ENCODE results near the gene TMEM272. TPM values are rescaled to one million over a fixed set of nuclear protein-coding genes. Genes with fewer than 3 reads are reported as not detected.

The TMEM272 gene
- total and polyA plus RNA-seq, 2 of the 4 experiments (the other 2 are of a cell fraction) = not detected

DNA sequence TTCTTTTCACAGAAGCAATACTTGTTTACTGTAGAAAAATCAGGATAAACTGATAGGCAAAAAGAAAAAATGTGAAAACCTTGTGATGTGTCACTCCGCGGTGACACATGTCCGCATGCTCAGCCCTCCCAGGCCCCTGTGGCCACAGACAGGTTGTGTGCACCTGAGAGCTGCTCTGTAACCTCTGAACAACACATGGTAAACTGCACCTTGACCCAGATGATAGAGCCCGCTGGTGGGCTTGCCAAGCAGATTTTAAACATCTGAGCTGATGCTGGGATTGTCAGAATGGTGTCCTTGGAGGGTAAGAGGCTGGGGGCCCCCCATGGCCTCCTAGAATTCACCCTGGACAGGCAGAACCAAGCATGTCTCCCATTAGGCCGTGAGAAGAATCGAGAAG lies 74.8 kb downstream of the TMEM272 start:
- H4K20me1 ChIP-seq (ENCODE audit: insufficient read depth, low read length) = no peaks in the 10 kb centered on the region; the same call in 1 of the 2 replicates
- H2AK5ac ChIP-seq (ENCODE audit: low read depth, low read length) = no peak overlapping the region
- ATAC-seq (ENCODE audit: low read depth) = no peak
- in situ Hi-C loops (cut with MboI; ENCODE audit: low sequenced_read_pairs) (no loop called here), intact Hi-C loops (cut with micrococcal nuclease) (no loop called here), dilution Hi-C loops (cut with HindIII; ENCODE audit: low sequenced_read_pairs, unreplicated experiment) (no loop called here)
- H4K91ac ChIP-seq (ENCODE audit: insufficient read depth, low read depth, low read length) = no peak overlapping the region
- H3K27me3 ChIP-seq (ENCODE audit: control insufficient read depth, insufficient read depth, low read length) = peaks cover 6% of the 10 kb centered on the region; the same call in 1 of the 2 replicates
- no peak overlapping the region for H2AK9ac ChIP-seq (replicated peaks; ENCODE audit: low read depth, low read length, poor library complexity)
- no peak for DNase-seq
- no peak overlapping the region for H2BK120ac ChIP-seq (ENCODE audit: low read depth, low read length)
- H3K9me3 ChIP-seq (ENCODE audit: control insufficient read depth, insufficient read depth, low read length) = no peaks in the 10 kb centered on the region
- no peak overlapping the region for H4K5ac ChIP-seq (ENCODE audit: low read depth, low read length)
- H2BK5ac ChIP-seq (ENCODE audit: low read depth, low read length, poor library complexity, severe bottlenecking) = no peak overlapping the region
- no peak overlapping the region for H2AFZ ChIP-seq (replicated peaks; ENCODE audit: low read length, poor library complexity)
- H3K4me3 ChIP-seq (ENCODE audit: insufficient read depth, low read depth, low read length) = no peak overlapping the region
- H3K23ac ChIP-seq (ENCODE audit: low read depth, low read length) = no peak overlapping the region
- H3K79me1 ChIP-seq (ENCODE audit: low read depth in 1 of 2, low read length in 2 of 2) = peaks cover 4 to 21% of the 10 kb centered on the region in 2 experiments; a peak in 2 of 4 replicates
- H3K4me2 ChIP-seq (ENCODE audit: low read depth, low read length) = no peak overlapping the region
- H3K14ac ChIP-seq (replicated peaks; ENCODE audit: low read depth, low read length) = no peak overlapping the region
- no peak overlapping the region for H4K8ac ChIP-seq (ENCODE audit: low read depth in 2 of 2, low read length in 2 of 2)
- H3K36me3 ChIP-seq (ENCODE audit: control insufficient read depth, insufficient read depth, low read length) = no peaks in the 10 kb centered on the region; the same call in 1 of the 2 replicates
- H3K9me1 ChIP-seq (ENCODE audit: insufficient read depth, low read length) = peaks cover 10% of the 10 kb centered on the region
- POLR2A ChIA-PET (ENCODE audit: unreplicated experiment) = no interaction called here
- H3K4ac ChIP-seq (ENCODE audit: low read depth, low read length) = no peak overlapping the region
- peaks cover 3% of the 10 kb centered on the region for H3K4me1 ChIP-seq (ENCODE audit: control insufficient read depth, insufficient read depth, low read length)
- BruUV-seq (replicated peaks) = no TSS peak
- no peak overlapping the region for H3K18ac ChIP-seq (ENCODE audit: low read depth, low read length)
- H3K56ac ChIP-seq (ENCODE audit: extremely low read depth, insufficient read depth, low read length) = no peak overlapping the region
- H3K9ac ChIP-seq (ENCODE audit: low read depth, low read length) = no peak overlapping the region
- no peak overlapping the region for H2BK15ac ChIP-seq (ENCODE audit: low read depth, low read length)
- no peak overlapping the region for H2BK20ac ChIP-seq (ENCODE audit: low read depth, low read length)
- no peak overlapping the region for H3K27ac ChIP-seq (ENCODE audit: insufficient read depth, low read length)
- CTCF ChIA-PET = no interaction called here
- TF ChIP-seq CEBPB (IDR thresholded peaks at IDR 0.05; ENCODE audit: low read depth, low read length) = no peak
- TF ChIP-seq RCOR1 (IDR thresholded peaks at IDR 0.05; ENCODE audit: insufficient replicate concordance, low read length) = no peak
- TF ChIP-seq RFX5 (IDR thresholded peaks at IDR 0.05; ENCODE audit: low read depth, low read length) = no peak
- TF ChIP-seq CHD1 (IDR thresholded peaks at IDR 0.05; ENCODE audit: low read depth, low read length) = no peak
- TF ChIP-seq, protein P1, sequence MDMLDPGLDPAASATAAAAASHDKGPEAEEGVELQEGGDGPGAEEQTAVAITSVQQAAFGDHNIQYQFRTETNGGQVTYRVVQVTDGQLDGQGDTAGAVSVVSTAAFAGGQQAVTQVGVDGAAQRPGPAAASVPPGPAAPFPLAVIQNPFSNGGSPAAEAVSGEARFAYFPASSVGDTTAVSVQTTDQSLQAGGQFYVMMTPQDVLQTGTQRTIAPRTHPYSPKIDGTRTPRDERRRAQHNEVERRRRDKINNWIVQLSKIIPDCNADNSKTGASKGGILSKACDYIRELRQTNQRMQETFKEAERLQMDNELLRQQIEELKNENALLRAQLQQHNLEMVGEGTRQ (IDR thresholded peaks at IDR 0.05; ENCODE audit: low read depth, low read length) = no peak
- TF ChIP-seq, protein P2, sequence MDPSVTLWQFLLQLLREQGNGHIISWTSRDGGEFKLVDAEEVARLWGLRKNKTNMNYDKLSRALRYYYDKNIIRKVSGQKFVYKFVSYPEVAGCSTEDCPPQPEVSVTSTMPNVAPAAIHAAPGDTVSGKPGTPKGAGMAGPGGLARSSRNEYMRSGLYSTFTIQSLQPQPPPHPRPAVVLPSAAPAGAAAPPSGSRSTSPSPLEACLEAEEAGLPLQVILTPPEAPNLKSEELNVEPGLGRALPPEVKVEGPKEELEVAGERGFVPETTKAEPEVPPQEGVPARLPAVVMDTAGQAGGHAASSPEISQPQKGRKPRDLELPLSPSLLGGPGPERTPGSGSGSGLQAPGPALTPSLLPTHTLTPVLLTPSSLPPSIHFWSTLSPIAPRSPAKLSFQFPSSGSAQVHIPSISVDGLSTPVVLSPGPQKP (IDR thresholded peaks at IDR 0.05; ENCODE audit: borderline replicate concordance, low read depth, low read length) = no peak
- TF ChIP-seq MXI1 (IDR thresholded peaks at IDR 0.05; ENCODE audit: borderline replicate concordance, low read depth, low read length) = no peak
- TF ChIP-seq POLR2A (IDR thresholded peaks at IDR 0.05; ENCODE audit: low read depth, low read length) = no peak
- no peak for TF ChIP-seq NFE2L2 (IDR thresholded peaks at IDR 0.05; ENCODE audit: low read depth, low read length)
- no peak for TF ChIP-seq MAZ (IDR thresholded peaks at IDR 0.05; ENCODE audit: borderline replicate concordance, low read depth, low read length)
- 100% methylated on average over 2 of the region's 6 CpGs; no CpG with 5 or more reads in 1 of the 2 experiments for WGBS, 2 experiments (ENCODE audit: extremely low coverage in 2 of 2, insufficient read length in 1 of 2)
